ENCODE data around the gene ZBTB39.

- no peak for TF ChIP-seq EZH2phosphoT487 (IDR thresholded peaks at IDR 0.05; ENCODE audit: insufficient read depth, low read depth)
- no peak for TF ChIP-seq EZH2 (IDR thresholded peaks at IDR 0.05; ENCODE audit: insufficient read depth, poor library complexity, severe bottlenecking)
Measured at GRCh38 chr12:56983386-56983785, 23.0 kb downstream of the ZBTB39 start.

Measured in GM23248 (cell line).